H9 (cell line): ENCODE measurements around the gene NRN1L. TPM values are rescaled to one million over a fixed set of nuclear protein-coding genes. Genes with fewer than 3 reads are reported as not detected.

Experiments
- DNase-seq: peaks from one replicate; pipeline ENCODE4 v3.0.0-alpha.2; 2017
- H2AFZ ChIP-seq: one replicate; pipeline ENCODE4 v1.6.1; 2013; ENCODE audit warnings: mild to moderate bottlenecking, low read length, control low read depth, moderate library complexity
- H2AK5ac ChIP-seq: 2 replicates; pipeline ENCODE4 v1.6.1; 2013; ENCODE audit warnings: low read length, control low read depth, mixed read lengths; ENCODE audit not compliant: insufficient read length
- H2BK120ac ChIP-seq: one replicate; pipeline ENCODE4 v1.6.1; 2013; ENCODE audit warnings: low read depth, mild to moderate bottlenecking, low read length, control low read depth, inconsistent platforms; ENCODE audit not compliant: poor library complexity, severe bottlenecking
- H2BK12ac ChIP-seq: 2 replicates; pipeline ENCODE4 v1.6.1; 2013; ENCODE audit warnings: low read length, control low read depth, mixed read lengths, low read depth; ENCODE audit not compliant: insufficient read length
- H2BK15ac ChIP-seq: 2 replicates; pipeline ENCODE4 v1.6.1; 2013; ENCODE audit warnings: low read depth, low read length, control low read depth
- H2BK20ac ChIP-seq: one replicate; pipeline ENCODE4 v1.6.1; 2013; ENCODE audit warnings: low read depth, mild to moderate bottlenecking, low read length, control low read depth, inconsistent platforms; ENCODE audit not compliant: poor library complexity, severe bottlenecking
- H2BK5ac ChIP-seq: 2 replicates; pipeline ENCODE4 v1.6.1; 2013; ENCODE audit warnings: low read length, control low read depth, mixed read lengths; ENCODE audit not compliant: insufficient read length
- H3K14ac ChIP-seq: 2 replicates; pipeline ENCODE4 v1.6.1; 2013; ENCODE audit warnings: low read length, control low read depth; ENCODE audit not compliant: insufficient read depth
- H3K18ac ChIP-seq: 2 replicates; pipeline ENCODE4 v1.6.1; 2013; ENCODE audit warnings: low read depth, mild to moderate bottlenecking, mixed read lengths, low read length, control low read depth; ENCODE audit not compliant: insufficient read length
- H3K23ac ChIP-seq: 2 replicates; pipeline ENCODE4 v1.6.1; 2013; ENCODE audit warnings: low read length, control low read depth, mixed read lengths, low read depth; ENCODE audit not compliant: insufficient read length
- H3K23me2 ChIP-seq: 2 replicates; pipeline ENCODE4 v1.6.1; 2013; ENCODE audit warnings: low read depth, mild to moderate bottlenecking, mixed read lengths, low read length, control low read depth; ENCODE audit not compliant: insufficient read length, poor library complexity, severe bottlenecking
- H3K27ac ChIP-seq: 2 replicates; pipeline ENCODE4 v1.5.1; 2013; ENCODE audit warnings: low read length, control low read depth, mixed read lengths, low read depth; ENCODE audit not compliant: insufficient read length
- H3K27me3 ChIP-seq: 2 replicates; pipeline ENCODE4 v1.6.1; 2013; ENCODE audit warnings: low read length, control low read depth, inconsistent platforms; ENCODE audit not compliant: insufficient read depth
- H3K4ac ChIP-seq: 2 replicates; pipeline ENCODE4 v1.6.1; 2013; ENCODE audit warnings: low read depth, mild to moderate bottlenecking, control low read depth, inconsistent platforms, low read length, moderate library complexity
- H3K4me1 ChIP-seq: 2 replicates; pipeline ENCODE4 v1.6.1; 2013; ENCODE audit warnings: low read length, control low read depth, inconsistent platforms; ENCODE audit not compliant: insufficient read depth
- H3K4me2 ChIP-seq: 2 replicates; pipeline ENCODE4 v1.6.1; 2013; ENCODE audit warnings: low read length, control low read depth, mixed read lengths; ENCODE audit not compliant: insufficient read length, insufficient read depth
- H3K56ac ChIP-seq: 2 replicates; pipeline ENCODE4 v1.6.1; 2013; ENCODE audit warnings: low read depth, mild to moderate bottlenecking, mixed read lengths, low read length, control low read depth; ENCODE audit not compliant: insufficient read length
- H3K79me1 ChIP-seq: 2 replicates; pipeline ENCODE4 v1.6.1; 2013; ENCODE audit warnings: low read depth, mild to moderate bottlenecking, moderate library complexity, low read length, control low read depth, inconsistent platforms; ENCODE audit not compliant: insufficient read depth, poor library complexity, severe bottlenecking
- H3K79me2 ChIP-seq: 2 replicates; pipeline ENCODE4 v1.6.1; 2013; ENCODE audit warnings: low read length, control low read depth, inconsistent platforms; ENCODE audit not compliant: insufficient read depth
- H3K9ac ChIP-seq: 2 replicates; pipeline ENCODE4 v1.6.1; 2013; ENCODE audit warnings: low read length, control low read depth, mixed read lengths; ENCODE audit not compliant: insufficient read length; ENCODE audit errors: extremely low read depth
- H3K9me3 ChIP-seq: one replicate; pipeline ENCODE4 v1.6.1; 2013; ENCODE audit warnings: low read depth, low read length, inconsistent platforms; ENCODE audit not compliant: control insufficient read depth
- H3T11ph ChIP-seq: one replicate; pipeline ENCODE4 v1.6.1; 2013; ENCODE audit warnings: mild to moderate bottlenecking, low read length, control low read depth, inconsistent platforms
- H4K20me1 ChIP-seq: one replicate; pipeline ENCODE4 v1.6.1; 2013; ENCODE audit not compliant: control insufficient read depth, insufficient read length, insufficient read depth
- H4K5ac ChIP-seq: 2 replicates; pipeline ENCODE4 v1.6.1; 2013; ENCODE audit warnings: low read depth, mild to moderate bottlenecking, mixed read lengths, low read length, control low read depth; ENCODE audit not compliant: insufficient read length
- H4K8ac ChIP-seq: replicated peaks from 2 replicates; pipeline ENCODE4 v1.6.1; 2013; ENCODE audit warnings: low read length, control low read depth, mixed read lengths, low read depth; ENCODE audit not compliant: insufficient read length
- H4K91ac ChIP-seq: 2 replicates; pipeline ENCODE4 v1.6.1; 2013; ENCODE audit warnings: low read depth, mild to moderate bottlenecking, moderate library complexity, mixed read lengths, low read length, control low read depth; ENCODE audit not compliant: insufficient read length
- H3K27ac Mint-ChIP-seq, 3 experiments: 2 replicates in 2 of 3; 3 replicates in 1 of 3; pipeline ENCODE4 v1.8.0; 2020 to 2021; ENCODE audit warnings: mixed read lengths in 3 of 3, mild to moderate bottlenecking in 1 of 3, moderate library complexity in 1 of 3
- H3K27me3 Mint-ChIP-seq: 2 replicates; pipeline ENCODE4 v1.8.0; 2021; ENCODE audit warnings: low read depth, mild to moderate bottlenecking, moderate library complexity, mixed read lengths
- H3K36me3 Mint-ChIP-seq, 3 experiments: 2 replicates in 2 of 3; 3 replicates in 1 of 3; pipeline ENCODE4 v1.8.0; 2020 to 2021; ENCODE audit warnings: low read depth in 3 of 3, mixed read lengths in 3 of 3; ENCODE audit not compliant: insufficient read depth in 1 of 3
- H3K4me1 Mint-ChIP-seq, 2 experiments: 2 replicates each; pipeline ENCODE4 v1.8.0; 2020; ENCODE audit warnings: mixed read lengths in 2 of 2
- H3K4me3 Mint-ChIP-seq, 2 experiments: 2 replicates in 1 of 2; 3 replicates in 1 of 2; pipeline ENCODE4 v1.8.0; 2020 to 2021; ENCODE audit warnings: mild to moderate bottlenecking in 2 of 2, mixed read lengths in 2 of 2, moderate library complexity in 1 of 2
- H3K9me3 Mint-ChIP-seq, 2 experiments: 2 replicates in 1 of 2; 3 replicates in 1 of 2; pipeline ENCODE4 v1.8.0; 2020; ENCODE audit warnings: mild to moderate bottlenecking in 2 of 2, mixed read lengths in 2 of 2, moderate library complexity in 1 of 2
- CTCF ChIP-seq: fragments of 200-600 bp; sonication (generic); conservative IDR thresholded peaks from 3 replicates; pipeline ENCODE4 v1.8.0; 2021; ENCODE audit warnings: antibody characterized with exemption, mild to moderate bottlenecking
- WGBS: extraction: QIAGEN DNeasy Blood & Tissue Kit; methylation state at CpG from one replicate; pipeline ENCODE4 v1.1.7; 2013; ENCODE audit warnings: missing lambda C conversion rate, low lambda C conversion rate, mixed read lengths; ENCODE audit not compliant: insufficient read length; ENCODE audit errors: extremely low coverage; 5-methylcytosine and 5-hydroxymethylcytosine counted together
- total RNA-seq: library from RNA; stranded (reverse); gene quantifications from 2 replicates; pipeline ENCODE4 v1.2.1, GENCODE V29; 2021

The NRN1L gene
- total RNA-seq, 1 experiment from 2014 or later = 2.0 TPM

DNA sequence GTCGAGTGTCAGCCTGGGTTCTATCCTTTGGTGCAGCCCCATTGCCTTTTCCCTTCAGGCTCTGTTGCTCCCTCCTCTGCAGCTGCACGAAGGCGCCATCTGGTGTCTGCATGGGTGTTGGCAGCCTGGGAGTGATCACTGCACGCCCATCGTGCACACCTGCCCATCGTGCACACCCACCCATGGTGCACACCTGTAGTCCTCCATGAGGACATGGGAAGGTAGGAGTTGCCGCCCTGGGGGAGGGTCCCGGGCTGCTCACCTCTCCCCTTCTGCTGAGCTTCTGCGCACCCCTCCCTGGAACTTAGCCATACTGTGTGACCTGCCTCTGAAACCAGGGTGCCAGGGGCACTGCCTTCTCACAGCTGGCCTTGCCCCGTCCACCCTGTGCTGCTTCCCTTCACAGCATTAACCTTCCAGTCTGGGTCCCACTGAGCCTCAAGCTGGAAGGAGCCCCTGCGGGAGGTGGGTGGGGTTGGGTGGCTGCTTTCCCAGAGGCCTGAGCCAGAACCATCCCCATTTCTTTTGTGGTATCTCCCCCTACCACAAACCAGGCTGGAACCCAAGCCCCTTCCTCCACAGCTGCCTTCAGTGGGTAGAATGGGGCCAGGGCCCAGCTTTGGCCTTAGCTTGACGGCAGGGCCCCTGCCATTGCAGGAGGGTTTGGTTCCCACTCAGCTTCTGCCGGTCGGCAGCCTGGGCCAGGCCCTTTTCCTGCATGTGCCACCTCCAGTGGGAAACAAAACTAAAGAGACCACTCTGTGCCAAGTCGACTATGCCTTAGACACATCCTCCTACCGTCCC lies 44.1 kb downstream of the NRN1L start:
- no peak overlapping the region for H2AK5ac ChIP-seq
- no peak overlapping the region for H3K27ac ChIP-seq
- no peaks in the 10 kb centered on the region for H3K23me2 ChIP-seq
- H3T11ph ChIP-seq = no peak overlapping the region
- H3K36me3 Mint-ChIP-seq = peaks cover 11 to 34% (median 14%) of the 10 kb centered on the region in 3 experiments
- H3K27ac Mint-ChIP-seq = no peak overlapping the region
- peaks cover 6 to 7% of the 10 kb centered on the region in 2 experiments; a peak in 3 of 4 replicates for H3K4me1 Mint-ChIP-seq
- no peak overlapping the region for H4K8ac ChIP-seq
- H2BK5ac ChIP-seq = no peak overlapping the region
- no peak overlapping the region for H2BK120ac ChIP-seq
- H2BK15ac ChIP-seq = no peak overlapping the region
- no peak overlapping the region; a peak in 1 of 5 replicates for H3K4me3 Mint-ChIP-seq
- no peaks in the 10 kb centered on the region for H4K20me1 ChIP-seq
- H2BK12ac ChIP-seq = no peak overlapping the region
- H3K14ac ChIP-seq = no peak overlapping the region
- no peak overlapping the region for H2AFZ ChIP-seq
- H3K23ac ChIP-seq = no peak overlapping the region
- H3K4me2 ChIP-seq = no peak overlapping the region
- TF ChIP-seq CTCF = peak; percentile 90
- H3K56ac ChIP-seq = no peak overlapping the region
- no peak overlapping the region for H4K91ac ChIP-seq
- H3K18ac ChIP-seq = no peak overlapping the region
- H3K4me1 ChIP-seq = no peaks in the 10 kb centered on the region
- WGBS = no CpG with 5 or more reads among the region's 16 CpGs
- no peaks in the 10 kb centered on the region for H3K9me3 ChIP-seq
- H2BK20ac ChIP-seq = no peak overlapping the region
- no peak overlapping the region for H3K9ac ChIP-seq
- H3K79me1 ChIP-seq = no peaks in the 10 kb centered on the region
- DNase-seq = peak; percentile 83
- H3K9me3 Mint-ChIP-seq = no peaks in the 10 kb centered on the region
- no peaks in the 10 kb centered on the region for H3K27me3 ChIP-seq
- no peak overlapping the region for H3K4ac ChIP-seq
- peaks cover under 1% of the 10 kb centered on the region; the same call in 1 of the 2 replicates for H3K27me3 Mint-ChIP-seq
- no peak overlapping the region for H4K5ac ChIP-seq
- H3K79me2 ChIP-seq = no peaks in the 10 kb centered on the region
